Anterior cingulate cortex (tissue), 58 donors: ENCODE measurements around the gene SPINK4.
A peak's percentile ranks its signal among the peaks of the same experiment; 100 is the strongest.

ENCODE experiments used
- DNase-seq, 58 donors: peaks; one replicate each; lab custom pipeline; 2025; lab: John Stamatoyannopoulos, UW

Gene SPINK4

GRCh38 chr9:33289936-33290246 lies 49.9 kb downstream of the SPINK4 start:
- DNase-seq = peak in 1 of 58 donors; percentile 85

GRCh38 chr9:33290247-33291030 lies 50.5 kb downstream of the SPINK4 start, which contains the start of gene NFX1:
Gene NFX1 (plus strand): TSS chr9:33290516. CDS start chr9:33290573, 57 bp downstream.
- DNase-seq = peak; percentile 75 to 98 (median 93)

GRCh38 chr9:33291031-33291397 lies 51.0 kb downstream of the SPINK4 start:
- no peak for DNase-seq

DNA sequence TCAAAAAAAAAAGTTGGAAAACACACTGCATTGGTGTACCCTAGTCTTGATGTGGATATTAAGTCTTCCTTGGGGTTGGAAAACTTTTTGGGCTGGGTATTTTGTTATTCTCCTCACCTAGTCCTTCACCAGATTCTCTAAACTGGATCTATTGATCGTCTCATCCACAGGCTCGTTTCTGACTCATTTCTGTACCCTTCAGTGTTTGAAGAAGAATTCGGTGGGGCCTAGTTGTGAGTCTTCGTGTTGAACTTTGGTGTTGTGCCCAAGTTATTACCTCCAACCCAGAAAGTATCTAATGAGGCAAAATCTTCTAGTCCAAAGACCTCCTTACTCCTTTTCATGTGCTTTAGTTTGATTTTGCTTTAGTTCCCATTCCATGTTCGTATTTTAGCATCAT lies 51.9 kb downstream of the SPINK4 start:
- no peak for DNase-seq

DNA sequence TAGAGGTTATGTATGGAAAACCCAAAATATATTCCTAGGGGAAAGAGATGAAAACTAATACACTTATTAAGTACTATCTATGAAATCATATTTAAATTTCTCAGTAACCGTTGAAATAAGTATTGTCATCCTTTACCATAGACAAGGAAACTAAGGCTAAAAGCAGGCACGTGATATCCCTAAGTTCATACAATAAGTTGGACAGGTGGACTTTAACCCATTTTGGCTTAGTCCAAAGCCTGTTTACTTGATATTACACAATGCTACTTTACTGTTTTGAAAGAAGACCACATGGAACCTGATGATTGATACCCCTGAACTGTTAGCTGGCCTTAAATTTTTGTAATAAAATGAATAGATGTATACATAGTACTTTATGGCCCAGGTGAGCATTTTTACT lies 53.8 kb downstream of the SPINK4 start:
- DNase-seq = no peak

GRCh38 chr9:33294670-33295432 lies 54.9 kb downstream of the SPINK4 start:
- no peak for DNase-seq

DNA sequence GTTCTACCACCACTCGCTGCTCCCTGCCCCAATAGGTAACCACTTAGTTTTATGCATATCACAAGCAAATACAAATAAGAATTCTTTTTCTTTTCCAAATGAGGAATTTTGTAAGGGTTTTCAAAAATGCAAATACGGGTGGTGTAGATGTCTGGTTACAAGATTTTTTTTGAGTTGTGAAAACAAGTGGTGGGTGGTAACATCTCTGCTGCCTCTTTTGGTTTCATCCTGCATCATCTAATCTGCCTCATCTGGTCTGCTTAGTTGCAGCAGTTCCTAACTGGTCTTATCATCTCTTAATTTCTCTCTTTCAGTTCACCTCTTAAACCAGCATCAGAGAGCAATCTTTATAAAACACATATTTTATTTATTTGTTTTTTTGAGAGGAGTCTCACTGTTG lies 55.6 kb downstream of the SPINK4 start:
- DNase-seq = no peak

DNA sequence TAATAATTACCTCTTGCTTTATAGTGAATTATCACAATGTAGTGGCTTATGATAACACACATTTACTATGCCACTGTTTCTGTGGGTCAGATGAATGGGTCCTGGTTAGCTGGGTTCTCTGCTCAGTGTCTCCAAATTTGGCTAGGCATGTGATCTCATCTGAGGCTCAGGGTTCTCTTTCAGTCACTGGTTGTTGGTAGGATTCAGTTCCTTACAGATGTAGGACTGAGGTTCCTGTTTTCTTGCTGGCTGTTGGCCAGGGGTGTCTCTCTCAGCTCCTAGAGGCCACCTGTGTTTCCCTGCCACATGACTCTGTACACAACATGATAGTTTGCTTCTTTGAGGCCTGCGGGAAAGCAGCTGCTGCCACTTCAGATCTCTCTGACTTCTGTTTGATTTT lies 57.5 kb downstream of the SPINK4 start:
- DNase-seq = peak in 32 of 58 donors; percentile 2 to 69 (median 22)
